GM19238 (cell line): Measurements from ENCODE around the gene FERMT3.
"Not testable (repeated sequence)": the region's sequence is repeated elsewhere in the genome, so short reads cannot be mapped to it uniquely, and the experiment has no call there.

Source experiments
- DNase-seq: peaks from one replicate; pipeline ENCODE4 v3.0.0; 2011; ENCODE audit warnings: low spot score; ENCODE audit not compliant: insufficient read length

The FERMT3 gene

GRCh38 chr11:64206457-64207255 is at the start of gene FERMT3:
Gene FERMT3, plus strand, starts transcription at chr11:64206721. Its CDS starts 644 bp downstream, at chr11:64207365.
- peak; percentile 71 for DNase-seq

- no peak for DNase-seq
These were observed 48.7 kb upstream of the FERMT3 start for GRCh38 chr11:64157631-64158394.

- DNase-seq = no peak
These were observed 45.5 kb upstream of the FERMT3 start for GRCh38 chr11:64161037-64161436.

GRCh38 chr11:64162769-64163168 is 43.8 kb upstream of the FERMT3 start:
- not testable (repeated sequence) for DNase-seq

- DNase-seq = no peak
These were observed 42.6 kb upstream of the FERMT3 start for GRCh38 chr11:64163951-64164350.

GRCh38 chr11:64164392-64165312 is 41.9 kb upstream of the FERMT3 start:
- no peak for DNase-seq

GRCh38 chr11:64165481-64165841 is 41.1 kb upstream of the FERMT3 start:
- no peak for DNase-seq

GRCh38 chr11:64165842-64166635 is 40.5 kb upstream of the FERMT3 start, which contains the start of gene MACROD1:
Gene MACROD1, minus strand, starts transcription at chr11:64166113. Its CDS starts 119 bp downstream, at chr11:64165994.
- peak; percentile 78 for DNase-seq

- no peak for DNase-seq
These were observed 36.1 kb upstream of the FERMT3 start for GRCh38 chr11:64170419-64170818.

- DNase-seq = no peak
These were observed 32.7 kb upstream of the FERMT3 start for GRCh38 chr11:64173616-64174355.

GRCh38 chr11:64176751-64177150 is 29.8 kb upstream of the FERMT3 start:
- DNase-seq = no peak

- no peak for DNase-seq
These were observed 28.3 kb upstream of the FERMT3 start for GRCh38 chr11:64178203-64178602.

GRCh38 chr11:64178951-64179639 is 27.4 kb upstream of the FERMT3 start:
- DNase-seq = no peak

- no peak for DNase-seq
These were observed 25.6 kb upstream of the FERMT3 start for GRCh38 chr11:64180891-64181290.

- DNase-seq = peak; percentile 49
These were observed 24.8 kb upstream of the FERMT3 start for GRCh38 chr11:64181506-64182411.

- DNase-seq = no peak
These were observed 22.6 kb upstream of the FERMT3 start for GRCh38 chr11:64183890-64184289.

- peak; percentile 28 for DNase-seq
These were observed 21.3 kb upstream of the FERMT3 start for GRCh38 chr11:64185175-64185692.
